Measurements from ENCODE around the gene SNAP47.

- no peak for TF ChIP-seq CTCF (IDR thresholded peaks at IDR 0.05; ENCODE audit: insufficient read depth, low read length)
- TF ChIP-seq POLR2AphosphoS5 (IDR thresholded peaks at IDR 0.05; ENCODE audit: low read depth) = no peak
- TF ChIP-seq REST (IDR thresholded peaks at IDR 0.05; ENCODE audit: insufficient replicate concordance, low read depth) = no peak
- no peak for TF ChIP-seq GABPA (IDR thresholded peaks at IDR 0.05; ENCODE audit: low read depth)
- no peak for TF ChIP-seq SPI1 (IDR thresholded peaks at IDR 0.05; ENCODE audit: borderline replicate concordance, low read depth)
Measured at GRCh38 chr1:227777156-227777555, 41.9 kb downstream of the SNAP47 start.

Measured in HL-60 (cell line).